Mammary epithelial cell (primary cell): ENCODE data around the gene NCK1.
"Not testable (repeated sequence)": the region's sequence is repeated elsewhere in the genome, so short reads cannot be mapped to it uniquely, and the experiment has no call there.

Experiments used
- EZH2 ChIP-seq: IDR thresholded peaks from 2 replicates; pipeline ENCODE4 v1.6.1; 2012; ENCODE audit warnings: low read length, inconsistent platforms, borderline replicate concordance
- TF ChIP-seq, protein P1 (sequence below), 2 donors: IDR thresholded peaks in 1 of 2; conservative IDR thresholded peaks in 1 of 2; 2 replicates each; pipeline ENCODE4 v1.5.1; 2011 to 2012; ENCODE audit warnings: inconsistent platforms in 2 of 2, low read length in 2 of 2, mild to moderate bottlenecking in 2 of 2, control low read depth in 1 of 2, low read depth in 1 of 2; ENCODE audit not compliant: insufficient read depth in 1 of 2; ENCODE audit errors: extremely low read depth in 1 of 2

DNA sequence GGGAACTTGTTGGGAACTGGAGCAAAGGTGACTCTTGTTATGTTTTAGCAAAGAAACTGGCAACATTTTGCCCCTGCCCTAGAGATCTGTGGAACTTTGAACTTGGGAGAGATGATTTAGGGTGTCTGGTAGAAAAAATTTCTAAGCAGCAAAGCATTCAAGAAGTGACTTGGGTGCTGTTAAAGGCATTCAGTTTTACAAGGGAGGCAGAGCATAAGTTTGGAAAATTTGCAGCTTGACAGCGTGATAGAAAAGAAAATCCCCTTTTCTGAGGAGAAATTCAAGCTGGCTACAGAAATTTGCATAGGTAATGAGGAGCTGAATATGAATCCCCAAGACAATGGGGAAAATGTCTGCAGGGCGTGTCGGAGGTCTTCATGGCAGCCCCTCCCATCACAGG, 10.2 kb downstream of the NCK1 start:
- TF ChIP-seq EZH2 = not testable (repeated sequence)
- TF ChIP-seq, protein P1, sequence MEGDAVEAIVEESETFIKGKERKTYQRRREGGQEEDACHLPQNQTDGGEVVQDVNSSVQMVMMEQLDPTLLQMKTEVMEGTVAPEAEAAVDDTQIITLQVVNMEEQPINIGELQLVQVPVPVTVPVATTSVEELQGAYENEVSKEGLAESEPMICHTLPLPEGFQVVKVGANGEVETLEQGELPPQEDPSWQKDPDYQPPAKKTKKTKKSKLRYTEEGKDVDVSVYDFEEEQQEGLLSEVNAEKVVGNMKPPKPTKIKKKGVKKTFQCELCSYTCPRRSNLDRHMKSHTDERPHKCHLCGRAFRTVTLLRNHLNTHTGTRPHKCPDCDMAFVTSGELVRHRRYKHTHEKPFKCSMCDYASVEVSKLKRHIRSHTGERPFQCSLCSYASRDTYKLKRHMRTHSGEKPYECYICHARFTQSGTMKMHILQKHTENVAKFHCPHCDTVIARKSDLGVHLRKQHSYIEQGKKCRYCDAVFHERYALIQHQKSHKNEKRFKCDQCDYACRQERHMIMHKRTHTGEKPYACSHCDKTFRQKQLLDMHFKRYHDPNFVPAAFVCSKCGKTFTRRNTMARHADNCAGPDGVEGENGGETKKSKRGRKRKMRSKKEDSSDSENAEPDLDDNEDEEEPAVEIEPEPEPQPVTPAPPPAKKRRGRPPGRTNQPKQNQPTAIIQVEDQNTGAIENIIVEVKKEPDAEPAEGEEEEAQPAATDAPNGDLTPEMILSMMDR (conservative IDR thresholded peaks at IDR 0.05 in 1 of 2, IDR thresholded peaks at IDR 0.05 in 1 of 2; ENCODE audit: extremely low read depth in 1 of 2, insufficient read depth in 1 of 2, low read depth in 1 of 2, low read length in 2 of 2) = not testable (repeated sequence)
